ENCODE measurements around the gene TBC1D5.

- TF ChIP-seq CTCF (IDR thresholded peaks at IDR 0.05) (no peak), POLR2A (IDR thresholded peaks at IDR 0.05) (no peak), POLR2AphosphoS5 (IDR thresholded peaks at IDR 0.05) (no peak)
Observed at GRCh38 chr3:17634964-17635363, 107.5 kb downstream of the TBC1D5 start.

All from breast epithelium (tissue), 3 donors.